ENCODE measurements around the gene MARK1.

The MARK1 gene

DNA sequence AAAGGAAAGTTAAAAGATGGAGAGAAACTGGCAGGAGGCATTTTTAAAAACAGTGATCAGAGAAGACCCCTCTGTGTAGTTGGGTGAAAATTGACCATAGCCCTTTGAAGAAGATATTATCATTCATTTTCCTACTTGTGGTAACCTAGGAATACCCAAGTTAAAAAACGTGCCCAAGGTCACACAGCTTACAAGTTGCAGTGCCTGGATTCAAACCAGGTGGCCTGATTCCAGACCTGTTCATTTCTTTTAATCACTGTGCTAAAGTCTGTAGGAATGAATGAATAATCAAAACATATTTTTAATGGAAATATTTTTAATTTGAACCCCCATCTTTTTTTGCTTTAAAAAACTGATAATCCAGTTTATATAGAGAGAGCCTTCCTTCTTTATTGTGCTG lies 35.6 kb downstream of the MARK1 start:
- H3K9me3 ChIP-seq (ENCODE audit: control insufficient read depth, low read length) = no peaks in the 10 kb centered on the region
- H3K4me1 ChIP-seq = no peaks in the 10 kb centered on the region
- H3K9ac ChIP-seq = no peak overlapping the region
- no peaks in the 10 kb centered on the region for H3K79me2 ChIP-seq
- H2AFZ ChIP-seq = no peak overlapping the region
- no peak overlapping the region for H3K4me3 ChIP-seq (ENCODE audit: low read depth, low read length)
- H3K27ac ChIP-seq = no peak overlapping the region
- no peaks in the 10 kb centered on the region for H3K27me3 ChIP-seq (ENCODE audit: control insufficient read depth, insufficient read depth, low read length)
- no peaks in the 10 kb centered on the region for H3K36me3 ChIP-seq (ENCODE audit: control insufficient read depth, insufficient read depth, low read length)
- TF ChIP-seq, protein P1, sequence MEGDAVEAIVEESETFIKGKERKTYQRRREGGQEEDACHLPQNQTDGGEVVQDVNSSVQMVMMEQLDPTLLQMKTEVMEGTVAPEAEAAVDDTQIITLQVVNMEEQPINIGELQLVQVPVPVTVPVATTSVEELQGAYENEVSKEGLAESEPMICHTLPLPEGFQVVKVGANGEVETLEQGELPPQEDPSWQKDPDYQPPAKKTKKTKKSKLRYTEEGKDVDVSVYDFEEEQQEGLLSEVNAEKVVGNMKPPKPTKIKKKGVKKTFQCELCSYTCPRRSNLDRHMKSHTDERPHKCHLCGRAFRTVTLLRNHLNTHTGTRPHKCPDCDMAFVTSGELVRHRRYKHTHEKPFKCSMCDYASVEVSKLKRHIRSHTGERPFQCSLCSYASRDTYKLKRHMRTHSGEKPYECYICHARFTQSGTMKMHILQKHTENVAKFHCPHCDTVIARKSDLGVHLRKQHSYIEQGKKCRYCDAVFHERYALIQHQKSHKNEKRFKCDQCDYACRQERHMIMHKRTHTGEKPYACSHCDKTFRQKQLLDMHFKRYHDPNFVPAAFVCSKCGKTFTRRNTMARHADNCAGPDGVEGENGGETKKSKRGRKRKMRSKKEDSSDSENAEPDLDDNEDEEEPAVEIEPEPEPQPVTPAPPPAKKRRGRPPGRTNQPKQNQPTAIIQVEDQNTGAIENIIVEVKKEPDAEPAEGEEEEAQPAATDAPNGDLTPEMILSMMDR (IDR thresholded peaks at IDR 0.05) = no peak
- H3K4me2 ChIP-seq (ENCODE audit: low read length) = no peak overlapping the region

DNA sequence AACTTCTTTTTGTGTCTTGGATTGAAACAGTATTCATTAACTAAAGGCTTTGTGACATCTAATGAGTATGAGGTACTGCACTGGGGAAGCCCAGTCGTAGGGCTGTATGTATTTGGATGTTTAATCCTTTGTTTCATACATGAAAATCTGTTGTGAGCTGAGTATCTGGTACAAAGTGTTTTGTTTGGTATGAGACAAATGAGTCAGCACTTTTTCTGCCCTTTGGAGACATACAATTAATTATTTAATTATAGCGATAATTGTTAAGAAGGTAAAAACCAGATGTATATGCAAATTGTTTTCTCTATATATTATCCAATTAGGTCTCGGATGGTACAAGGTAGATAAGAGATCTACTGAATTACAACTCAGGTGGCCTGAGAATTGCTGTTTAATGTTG lies 36.3 kb downstream of the MARK1 start:
- no peak overlapping the region for H2AFZ ChIP-seq
- no peaks in the 10 kb centered on the region for H3K4me1 ChIP-seq
- H3K79me2 ChIP-seq = no peaks in the 10 kb centered on the region
- no peak overlapping the region for H3K27ac ChIP-seq
- H3K9ac ChIP-seq = no peak overlapping the region
- no peak overlapping the region for H3K4me2 ChIP-seq (ENCODE audit: low read length)
- no peak overlapping the region for H3K4me3 ChIP-seq (ENCODE audit: low read depth, low read length)
- TF ChIP-seq, protein P1 (IDR thresholded peaks at IDR 0.05) = no peak
- H3K36me3 ChIP-seq (ENCODE audit: control insufficient read depth, insufficient read depth, low read length) = no peaks in the 10 kb centered on the region
- H3K9me3 ChIP-seq (ENCODE audit: control insufficient read depth, low read length) = no peaks in the 10 kb centered on the region
- no peaks in the 10 kb centered on the region for H3K27me3 ChIP-seq (ENCODE audit: control insufficient read depth, insufficient read depth, low read length)

DNA sequence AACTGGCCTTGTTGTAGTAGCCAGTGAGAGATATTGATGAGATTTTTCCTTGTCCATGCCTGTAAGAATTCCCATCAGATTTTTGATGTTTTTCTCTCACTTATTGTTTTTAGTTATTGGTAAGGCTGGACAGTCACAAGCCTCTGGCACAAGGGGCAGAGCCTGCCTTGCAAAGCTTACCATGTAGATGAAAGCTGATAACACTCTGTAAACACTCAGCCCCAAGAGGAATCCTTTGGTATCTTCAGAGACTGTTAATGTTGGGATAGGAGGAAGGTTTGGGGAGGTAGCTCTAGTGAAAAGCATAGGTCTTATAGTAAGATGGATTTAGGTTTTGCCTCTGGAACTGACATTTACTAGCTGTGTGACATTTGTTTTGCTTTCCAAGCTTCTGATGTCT lies 37.7 kb downstream of the MARK1 start:
- no peaks in the 10 kb centered on the region for H3K36me3 ChIP-seq (ENCODE audit: control insufficient read depth, insufficient read depth, low read length)
- H3K4me1 ChIP-seq = no peaks in the 10 kb centered on the region
- TF ChIP-seq, protein P1 (IDR thresholded peaks at IDR 0.05) = no peak
- H3K79me2 ChIP-seq = no peaks in the 10 kb centered on the region
- H3K27me3 ChIP-seq (ENCODE audit: control insufficient read depth, insufficient read depth, low read length) = no peaks in the 10 kb centered on the region
- no peak overlapping the region for H2AFZ ChIP-seq
- H3K4me3 ChIP-seq (ENCODE audit: low read depth, low read length) = no peak overlapping the region
- H3K4me2 ChIP-seq (ENCODE audit: low read length) = no peak overlapping the region
- H3K9ac ChIP-seq = no peak overlapping the region
- H3K9me3 ChIP-seq (ENCODE audit: control insufficient read depth, low read length) = no peaks in the 10 kb centered on the region
- H3K27ac ChIP-seq = no peak overlapping the region

DNA sequence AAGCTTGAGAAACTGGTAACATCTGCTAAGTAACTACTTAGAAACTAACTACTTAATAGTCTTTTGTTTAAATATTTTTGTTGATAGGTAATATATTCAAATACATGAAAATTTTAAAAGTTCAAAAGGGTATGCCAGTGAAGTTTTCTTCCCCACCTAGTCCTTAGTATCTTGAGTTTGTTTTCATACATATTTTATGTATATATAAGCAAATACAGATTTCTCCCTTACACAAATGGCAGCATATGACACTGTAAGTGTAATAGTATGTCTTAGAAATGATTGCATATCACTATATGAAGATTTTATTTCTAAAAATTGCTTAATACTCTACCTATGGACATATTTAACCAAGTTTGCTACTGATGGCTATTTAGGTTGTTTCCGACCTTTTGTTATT lies 38.9 kb downstream of the MARK1 start:
- TF ChIP-seq, protein P1 (IDR thresholded peaks at IDR 0.05) = no peak
- no peaks in the 10 kb centered on the region for H3K4me1 ChIP-seq
- H3K36me3 ChIP-seq (ENCODE audit: control insufficient read depth, insufficient read depth, low read length) = no peaks in the 10 kb centered on the region
- no peak overlapping the region for H3K4me2 ChIP-seq (ENCODE audit: low read length)
- no peak overlapping the region for H3K9ac ChIP-seq
- H3K79me2 ChIP-seq = no peaks in the 10 kb centered on the region
- H3K27ac ChIP-seq = no peak overlapping the region
- H3K27me3 ChIP-seq (ENCODE audit: control insufficient read depth, insufficient read depth, low read length) = no peaks in the 10 kb centered on the region
- no peak overlapping the region for H2AFZ ChIP-seq
- H3K4me3 ChIP-seq (ENCODE audit: low read depth, low read length) = no peak overlapping the region
- H3K9me3 ChIP-seq (ENCODE audit: control insufficient read depth, low read length) = no peaks in the 10 kb centered on the region

DNA sequence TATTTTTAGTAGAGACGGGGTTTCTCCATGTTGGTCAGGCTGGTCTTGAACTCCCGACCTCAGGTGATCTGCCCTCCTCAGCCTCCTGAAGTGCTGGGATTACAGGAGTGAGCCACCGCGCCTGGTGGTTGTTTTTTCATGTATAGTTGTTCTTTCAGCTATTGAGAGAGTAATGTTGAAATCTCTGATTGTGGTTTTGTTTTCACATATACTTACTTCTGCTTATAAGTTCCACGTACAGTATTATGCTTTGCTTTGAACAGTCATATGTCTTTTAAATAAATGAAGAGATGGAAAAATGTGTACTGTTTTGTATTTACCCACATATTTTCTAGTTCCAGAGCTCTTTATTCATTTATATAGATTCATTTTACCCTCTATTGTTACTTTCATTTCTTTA lies 44.5 kb downstream of the MARK1 start:
- TF ChIP-seq, protein P1 (IDR thresholded peaks at IDR 0.05) = no peak

More for the DNA sequence above, 44.5 kb downstream of the MARK1 start:
- Histone ChIP-seq H3K9ac (no peak overlapping the region), H3K27me3 (ENCODE audit: control insufficient read depth, insufficient read depth, low read length) (no peaks in the 10 kb centered on the region), H2AFZ (no peak overlapping the region), H3K36me3 (ENCODE audit: control insufficient read depth, insufficient read depth, low read length) (no peaks in the 10 kb centered on the region), H3K4me1 (no peaks in the 10 kb centered on the region), H3K9me3 (ENCODE audit: control insufficient read depth, low read length) (no peaks in the 10 kb centered on the region), H3K27ac (no peak overlapping the region), H3K4me3 (ENCODE audit: low read depth, low read length) (no peak overlapping the region), H3K79me2 (no peaks in the 10 kb centered on the region), H3K4me2 (ENCODE audit: low read length) (no peak overlapping the region)

Measured in parathyroid adenoma (tissue), 2 donors.